Calu3 (cell line): ENCODE results near the gene FAM124A. TPM values are rescaled to one million over a fixed set of nuclear protein-coding genes. Genes with fewer than 3 reads are reported as not detected.

Experiments used
- BruUV-seq: library from RNA; stranded (reverse); fragments of 400-500 nt; replicated peaks from 2 replicates; lab custom pipeline; 2021; lab: Mats Ljungman, UMichigan
- CTCF ChIA-PET: fragments of 300-600 bp; sonication (Branson Sonifier 250); formaldehyde crosslinking; loops from one replicate; lab custom pipeline; 2022; ENCODE audit warnings: antibody characterized with exemption; lab: Charles Lee
- DNase-seq: peaks from one replicate; pipeline ENCODE4 v3.0.0; 2022
- H3K27ac Mint-ChIP-seq: one replicate; pipeline ENCODE4 v1.8.0; 2022; ENCODE audit warnings: mixed read lengths; ENCODE audit not compliant: unreplicated experiment
- H3K27me3 Mint-ChIP-seq: one replicate; pipeline ENCODE4 v1.8.0; 2022; ENCODE audit warnings: mixed read lengths; ENCODE audit not compliant: unreplicated experiment
- H3K36me3 Mint-ChIP-seq: one replicate; pipeline ENCODE4 v1.8.0; 2022; ENCODE audit warnings: mild to moderate bottlenecking, moderate library complexity, mixed read lengths; ENCODE audit not compliant: insufficient read depth, unreplicated experiment
- H3K4me1 Mint-ChIP-seq: one replicate; pipeline ENCODE4 v1.8.0; 2022; ENCODE audit warnings: mild to moderate bottlenecking, low read depth, mixed read lengths; ENCODE audit not compliant: unreplicated experiment
- H3K4me3 Mint-ChIP-seq: one replicate; pipeline ENCODE4 v1.8.0; 2022; ENCODE audit warnings: mild to moderate bottlenecking, low read depth, moderate library complexity, mixed read lengths; ENCODE audit not compliant: unreplicated experiment
- H3K9me3 Mint-ChIP-seq: one replicate; pipeline ENCODE4 v1.8.0; 2022; ENCODE audit warnings: low read depth, mixed read lengths; ENCODE audit not compliant: unreplicated experiment
- intact Hi-C: fragments of 100-400 bp; cut with micrococcal nuclease; formaldehyde crosslinking; loops from one replicate; pipeline ENCODE4 v1.10.0; 2022; ENCODE audit not compliant: unreplicated experiment
- total RNA-seq: library from RNA; stranded (reverse); gene quantifications from 2 replicates; pipeline ENCODE4 v1.2.3, GENCODE V29; 2022
- TF ChIP-seq, protein P1 (sequence below): fragments of 200-600 bp; IDR thresholded peaks from one replicate; pipeline ENCODE4 v1.8.0; 2022; ENCODE audit warnings: antibody characterized with exemption; ENCODE audit not compliant: unreplicated experiment

Gene FAM124A
- total RNA-seq, 1 experiment from 2014 or later: 0.12 TPM

DNA sequence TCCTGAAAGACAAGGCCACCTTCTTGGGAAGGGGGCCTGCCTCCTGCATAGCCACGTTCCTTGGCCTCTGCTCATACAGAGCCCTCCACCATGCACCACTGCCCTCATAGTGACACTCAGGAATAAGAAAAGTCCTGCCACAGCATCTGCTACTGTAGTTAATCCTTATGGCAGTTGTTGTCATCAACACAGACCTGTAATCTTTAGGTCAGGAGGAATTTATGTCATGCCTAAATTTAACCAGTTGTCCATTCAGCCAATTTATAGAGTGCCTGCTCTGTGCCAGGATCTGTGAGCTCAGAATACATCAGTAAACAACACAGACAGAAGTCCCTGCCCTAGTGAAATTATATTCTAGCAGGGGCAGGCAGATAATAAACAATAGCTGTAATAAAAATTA is 44.4 kb downstream of the FAM124A start:
- no peaks in the 10 kb centered on the region for H3K4me1 Mint-ChIP-seq
- CTCF ChIA-PET: no interaction called here
- H3K4me3 Mint-ChIP-seq: no peak overlapping the region
- no peak overlapping the region for H3K27ac Mint-ChIP-seq
- H3K9me3 Mint-ChIP-seq: no peaks in the 10 kb centered on the region
- no peak for DNase-seq
- no peaks in the 10 kb centered on the region for H3K27me3 Mint-ChIP-seq
- BruUV-seq: no TSS peak
- no peaks in the 10 kb centered on the region for H3K36me3 Mint-ChIP-seq
- intact Hi-C loops: no loop called here
- TF ChIP-seq, protein P1, sequence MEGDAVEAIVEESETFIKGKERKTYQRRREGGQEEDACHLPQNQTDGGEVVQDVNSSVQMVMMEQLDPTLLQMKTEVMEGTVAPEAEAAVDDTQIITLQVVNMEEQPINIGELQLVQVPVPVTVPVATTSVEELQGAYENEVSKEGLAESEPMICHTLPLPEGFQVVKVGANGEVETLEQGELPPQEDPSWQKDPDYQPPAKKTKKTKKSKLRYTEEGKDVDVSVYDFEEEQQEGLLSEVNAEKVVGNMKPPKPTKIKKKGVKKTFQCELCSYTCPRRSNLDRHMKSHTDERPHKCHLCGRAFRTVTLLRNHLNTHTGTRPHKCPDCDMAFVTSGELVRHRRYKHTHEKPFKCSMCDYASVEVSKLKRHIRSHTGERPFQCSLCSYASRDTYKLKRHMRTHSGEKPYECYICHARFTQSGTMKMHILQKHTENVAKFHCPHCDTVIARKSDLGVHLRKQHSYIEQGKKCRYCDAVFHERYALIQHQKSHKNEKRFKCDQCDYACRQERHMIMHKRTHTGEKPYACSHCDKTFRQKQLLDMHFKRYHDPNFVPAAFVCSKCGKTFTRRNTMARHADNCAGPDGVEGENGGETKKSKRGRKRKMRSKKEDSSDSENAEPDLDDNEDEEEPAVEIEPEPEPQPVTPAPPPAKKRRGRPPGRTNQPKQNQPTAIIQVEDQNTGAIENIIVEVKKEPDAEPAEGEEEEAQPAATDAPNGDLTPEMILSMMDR: no peak

DNA sequence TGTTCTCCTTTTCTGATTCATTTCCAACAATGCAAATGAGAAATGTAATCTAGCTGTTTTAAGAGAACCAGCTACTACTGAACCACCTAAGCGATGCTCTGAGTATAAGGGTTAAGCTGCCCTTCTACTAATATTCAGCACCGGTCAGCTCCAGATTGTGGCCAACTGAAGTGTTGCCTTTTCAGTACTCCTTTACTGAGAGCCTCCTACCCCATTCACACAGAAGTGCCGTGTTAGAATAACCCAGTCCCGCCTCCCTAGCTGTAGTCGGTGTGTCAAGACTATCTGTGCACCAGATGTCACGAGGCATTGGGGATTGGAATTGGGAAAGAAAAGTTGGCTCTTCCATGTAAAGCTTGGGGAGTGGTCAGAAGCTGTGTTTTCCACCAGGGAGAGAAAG is 45.4 kb downstream of the FAM124A start:
- Mint-ChIP-seq H3K27ac (no peak overlapping the region), H3K36me3 (no peaks in the 10 kb centered on the region), H3K27me3 (no peaks in the 10 kb centered on the region), H3K9me3 (no peaks in the 10 kb centered on the region), H3K4me1 (no peaks in the 10 kb centered on the region), H3K4me3 (no peak overlapping the region)
- TF ChIP-seq, protein P1: no peak
- intact Hi-C loops: no loop called here
- no peak for DNase-seq
- CTCF ChIA-PET: no interaction called here
- no TSS peak for BruUV-seq

DNA sequence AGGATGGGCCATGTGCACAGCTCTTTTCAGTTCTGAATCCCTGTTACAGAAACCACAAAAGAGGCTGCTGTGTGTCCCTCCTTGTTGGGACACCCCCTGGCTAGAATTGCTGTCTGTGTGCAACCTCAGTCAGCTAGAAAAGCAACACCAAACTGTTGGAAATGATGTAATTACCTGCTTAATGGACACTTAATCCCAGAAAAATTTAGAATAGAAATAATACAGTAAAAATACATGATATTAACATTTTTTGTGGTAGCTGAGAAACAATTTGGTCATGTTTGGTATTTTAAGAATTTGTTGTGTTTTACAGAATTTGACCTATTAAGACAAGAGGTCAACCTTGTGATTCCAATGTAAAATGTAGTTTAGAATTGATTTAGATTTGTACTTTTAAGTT is 46.8 kb downstream of the FAM124A start:
- no peak overlapping the region for H3K27ac Mint-ChIP-seq

DNA sequence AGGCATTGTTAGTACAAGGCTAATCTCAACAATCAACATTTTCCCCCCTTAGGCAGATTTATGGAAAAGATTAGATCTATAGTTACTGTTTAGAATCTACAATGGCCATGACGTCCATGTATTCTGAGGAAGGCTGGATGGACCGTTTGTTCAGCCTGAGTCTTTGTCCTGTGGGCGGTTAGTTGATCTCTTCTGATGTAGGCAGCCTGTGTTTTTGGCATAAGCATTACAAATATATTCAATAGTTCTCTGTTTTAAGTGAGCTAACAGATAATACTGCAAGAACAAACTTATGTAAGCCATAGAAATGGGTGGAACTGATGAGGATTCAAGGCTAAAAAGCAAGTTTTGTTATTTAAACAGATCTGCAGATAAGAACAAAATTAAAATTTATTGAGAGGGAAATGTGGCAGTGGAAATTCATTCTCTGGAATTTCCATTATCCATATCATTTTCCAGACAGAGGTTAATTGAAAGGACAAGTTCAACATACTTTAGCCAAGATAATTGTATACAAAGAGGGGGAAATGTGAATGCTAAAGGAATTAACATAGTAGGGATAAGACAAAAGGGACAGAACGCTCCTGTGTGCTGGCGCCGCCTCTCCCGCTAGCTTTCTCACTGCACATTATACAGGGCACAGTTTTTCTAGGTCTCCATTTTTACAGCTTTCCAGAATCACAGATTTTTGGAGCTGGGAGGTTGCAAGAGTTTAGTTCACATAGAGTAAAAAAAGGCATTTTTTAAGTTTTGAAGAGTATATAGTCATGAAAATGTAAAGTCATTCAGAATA is 48.6 kb downstream of the FAM124A start:
- TF ChIP-seq, protein P1: no peak
- CTCF ChIA-PET: no interaction called here
- H3K4me1 Mint-ChIP-seq: no peaks in the 10 kb centered on the region
- no peak overlapping the region for H3K27ac Mint-ChIP-seq
- intact Hi-C loops: no loop called here
- H3K9me3 Mint-ChIP-seq: no peaks in the 10 kb centered on the region
- H3K27me3 Mint-ChIP-seq: no peaks in the 10 kb centered on the region
- DNase-seq: no peak
- no peaks in the 10 kb centered on the region for H3K36me3 Mint-ChIP-seq
- BruUV-seq: no TSS peak
- H3K4me3 Mint-ChIP-seq: no peak overlapping the region

More for the DNA sequence above, 46.8 kb downstream of the FAM124A start:
- Mint-ChIP-seq H3K4me1 (no peaks in the 10 kb centered on the region), H3K9me3 (no peaks in the 10 kb centered on the region), H3K36me3 (no peaks in the 10 kb centered on the region), H3K27me3 (no peaks in the 10 kb centered on the region), H3K4me3 (no peak overlapping the region)
- CTCF ChIA-PET: no interaction called here
- intact Hi-C loops: no loop called here
- no TSS peak for BruUV-seq
- TF ChIP-seq, protein P1: no peak
- DNase-seq: no peak
